ENCODE results near the gene ERVW-1.
"Not testable (repeated sequence)": the region's sequence is repeated elsewhere in the genome, so short reads cannot be mapped to it uniquely, and the experiment has no call there.

Gene ERVW-1

GRCh38 chr7:92473989-92474388 lies 3.8 kb downstream of the ERVW-1 start:
- H2AFZ ChIP-seq; H3K27ac ChIP-seq; H3K27me3 ChIP-seq (ENCODE audit: control insufficient read depth, insufficient read depth, low read length); H3K36me3 ChIP-seq (ENCODE audit: control insufficient read depth, insufficient read depth, low read length); H3K4me3 ChIP-seq (ENCODE audit: low read depth, low read length); H3K4me1 ChIP-seq; H3K9ac ChIP-seq; H3K4me2 ChIP-seq (ENCODE audit: low read length); H3K9me3 ChIP-seq (ENCODE audit: control insufficient read depth, low read length); H3K79me2 ChIP-seq: not testable (repeated sequence)

GRCh38 chr7:92468589-92468988 lies 9.2 kb downstream of the ERVW-1 start:
- not testable (repeated sequence) for H3K79me2 ChIP-seq; H2AFZ ChIP-seq; H3K9ac ChIP-seq; H3K4me1 ChIP-seq; H3K4me3 ChIP-seq (ENCODE audit: low read depth, low read length); H3K9me3 ChIP-seq (ENCODE audit: control insufficient read depth, low read length); H3K36me3 ChIP-seq (ENCODE audit: control insufficient read depth, insufficient read depth, low read length); H3K27ac ChIP-seq; H3K4me2 ChIP-seq (ENCODE audit: low read length); H3K27me3 ChIP-seq (ENCODE audit: control insufficient read depth, insufficient read depth, low read length)

GRCh38 chr7:92466682-92467081 lies 11.1 kb downstream of the ERVW-1 start:
- H3K9me3 ChIP-seq (ENCODE audit: control insufficient read depth, low read length) = no peaks in the 10 kb centered on the region
- H3K36me3 ChIP-seq (ENCODE audit: control insufficient read depth, insufficient read depth, low read length) = no peaks in the 10 kb centered on the region
- no peaks in the 10 kb centered on the region for H3K79me2 ChIP-seq
- no peak overlapping the region for H3K9ac ChIP-seq
- no peaks in the 10 kb centered on the region for H3K27me3 ChIP-seq (ENCODE audit: control insufficient read depth, insufficient read depth, low read length)
- H3K4me2 ChIP-seq (ENCODE audit: low read length) = no peak overlapping the region
- TF ChIP-seq CTCF (IDR thresholded peaks at IDR 0.05) = no peak
- H3K4me1 ChIP-seq = no peaks in the 10 kb centered on the region
- no peak overlapping the region for H3K4me3 ChIP-seq (ENCODE audit: low read depth, low read length)
- no peak overlapping the region for H2AFZ ChIP-seq
- H3K27ac ChIP-seq = no peak overlapping the region

- no peaks in the 10 kb centered on the region for H3K4me1 ChIP-seq
- H3K36me3 ChIP-seq (ENCODE audit: control insufficient read depth, insufficient read depth, low read length) = no peaks in the 10 kb centered on the region
- no peaks in the 10 kb centered on the region for H3K27me3 ChIP-seq (ENCODE audit: control insufficient read depth, insufficient read depth, low read length)
- H3K4me3 ChIP-seq (ENCODE audit: low read depth, low read length) = no peak overlapping the region
- H2AFZ ChIP-seq = no peak overlapping the region
- H3K9ac ChIP-seq = no peak overlapping the region
- H3K79me2 ChIP-seq = no peaks in the 10 kb centered on the region
- TF ChIP-seq CTCF (IDR thresholded peaks at IDR 0.05) = no peak
- no peaks in the 10 kb centered on the region for H3K9me3 ChIP-seq (ENCODE audit: control insufficient read depth, low read length)
- no peak overlapping the region for H3K27ac ChIP-seq
- no peak overlapping the region for H3K4me2 ChIP-seq (ENCODE audit: low read length)
These were observed 13.2 kb downstream of the ERVW-1 start for GRCh38 chr7:92464515-92464914.

- no peak overlapping the region for H3K27ac ChIP-seq
- no peaks in the 10 kb centered on the region for H3K36me3 ChIP-seq (ENCODE audit: control insufficient read depth, insufficient read depth, low read length)
- H3K4me2 ChIP-seq (ENCODE audit: low read length) = no peak overlapping the region
- TF ChIP-seq CTCF (IDR thresholded peaks at IDR 0.05) = no peak
- no peak overlapping the region for H2AFZ ChIP-seq
- H3K9me3 ChIP-seq (ENCODE audit: control insufficient read depth, low read length) = no peaks in the 10 kb centered on the region
- H3K4me3 ChIP-seq (ENCODE audit: low read depth, low read length) = no peak overlapping the region
- no peaks in the 10 kb centered on the region for H3K79me2 ChIP-seq
- H3K27me3 ChIP-seq (ENCODE audit: control insufficient read depth, insufficient read depth, low read length) = no peaks in the 10 kb centered on the region
- no peak overlapping the region for H3K9ac ChIP-seq
- H3K4me1 ChIP-seq = no peaks in the 10 kb centered on the region
These were observed 15.2 kb downstream of the ERVW-1 start for GRCh38 chr7:92462560-92462959.

Data from parathyroid adenoma (tissue), 2 donors.